EL (cell line): ENCODE data around the gene SLC2A1.
A peak's percentile ranks its signal among the peaks of the same experiment; 100 is the strongest.

ENCODE experiments used
- DNase-seq: peaks from one replicate; pipeline ENCODE4 v3.0.0-alpha.2; 2016

SLC2A1 gene

GRCh38 chr1:42960122-42960390 lies 1.4 kb upstream of the SLC2A1 start:
- DNase-seq: no peak

DNA sequence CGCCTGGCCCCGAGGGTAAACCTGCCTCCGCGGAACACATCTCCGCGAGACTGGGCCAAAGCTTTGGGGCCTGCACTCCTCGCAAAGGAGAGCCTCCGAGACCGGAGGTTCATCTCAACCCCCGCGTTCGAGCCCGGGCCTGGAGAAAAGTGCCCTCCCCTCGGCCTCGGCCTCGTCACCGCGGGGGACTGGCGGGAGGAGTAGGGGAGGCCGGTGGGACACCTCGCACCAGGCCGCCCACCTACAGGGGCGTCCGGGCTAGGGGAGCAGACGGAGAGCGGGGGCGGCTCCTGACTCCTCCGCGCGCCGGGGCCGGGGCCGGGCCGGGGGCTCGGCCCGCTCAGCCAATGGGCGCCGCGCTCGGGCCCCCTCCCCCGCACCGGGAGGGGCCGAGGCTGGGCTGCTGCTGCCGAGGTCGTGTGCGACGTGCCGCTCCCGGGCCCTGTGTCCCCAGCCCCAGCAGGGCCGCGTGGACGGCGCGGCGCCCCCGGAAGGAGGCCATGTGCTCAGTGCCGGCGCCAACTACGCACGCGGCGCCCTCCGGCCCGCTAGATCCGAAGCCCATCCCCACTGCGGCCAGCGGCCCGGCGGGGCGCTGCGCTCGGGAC lies 684 bp downstream of the SLC2A1 start:
- peak; percentile 76 for DNase-seq

- no peak for DNase-seq
Observed at GRCh38 chr1:42957229-42957879, 1.3 kb downstream of the SLC2A1 start.

DNA sequence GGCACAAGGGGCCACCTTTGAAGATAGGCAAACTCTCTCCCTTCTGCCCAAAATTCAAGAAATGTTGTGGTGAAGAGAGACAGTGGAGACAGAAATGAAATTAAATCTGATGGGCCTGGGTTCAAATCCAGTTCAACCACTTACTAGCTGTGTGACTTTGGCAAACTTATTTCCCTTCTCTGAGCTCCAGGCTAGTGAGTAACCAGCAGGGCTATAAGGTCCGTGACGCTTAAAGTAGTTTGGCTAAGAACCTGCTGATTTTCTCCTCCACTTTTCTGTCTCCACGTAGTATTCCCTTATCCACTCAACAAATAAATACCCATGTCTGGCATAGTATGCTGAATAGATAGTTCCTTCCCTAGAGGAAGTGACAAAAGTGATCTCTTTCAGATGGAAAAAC lies 1.9 kb downstream of the SLC2A1 start:
- DNase-seq: no peak

- no peak for DNase-seq
Observed at GRCh38 chr1:42955311-42956063, 3.2 kb downstream of the SLC2A1 start.

GRCh38 chr1:42953182-42954180 lies 5.2 kb downstream of the SLC2A1 start:
- no peak for DNase-seq

- no peak for DNase-seq
Observed at GRCh38 chr1:42952303-42953001, 6.2 kb downstream of the SLC2A1 start.

- DNase-seq: no peak
Observed at GRCh38 chr1:42951588-42951987, 7.1 kb downstream of the SLC2A1 start.

DNA sequence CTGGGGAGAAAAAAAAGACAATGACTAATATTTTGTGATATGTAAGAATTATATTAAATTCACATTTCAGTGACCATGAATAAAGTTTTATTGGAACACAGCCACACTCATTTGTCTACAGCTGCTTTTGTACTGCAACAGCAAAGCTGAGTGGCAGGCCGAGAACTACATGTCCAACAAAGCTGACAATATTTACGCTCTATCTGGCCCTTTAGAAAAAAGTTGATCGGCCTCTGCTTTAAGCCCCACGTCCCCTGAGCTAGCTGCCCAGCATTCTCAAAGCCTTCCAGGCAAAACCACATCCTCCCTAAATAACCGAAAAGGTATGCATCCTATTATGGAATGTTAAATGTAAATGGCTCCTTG lies 8.6 kb downstream of the SLC2A1 start:
- DNase-seq: peak; percentile 87

DNA sequence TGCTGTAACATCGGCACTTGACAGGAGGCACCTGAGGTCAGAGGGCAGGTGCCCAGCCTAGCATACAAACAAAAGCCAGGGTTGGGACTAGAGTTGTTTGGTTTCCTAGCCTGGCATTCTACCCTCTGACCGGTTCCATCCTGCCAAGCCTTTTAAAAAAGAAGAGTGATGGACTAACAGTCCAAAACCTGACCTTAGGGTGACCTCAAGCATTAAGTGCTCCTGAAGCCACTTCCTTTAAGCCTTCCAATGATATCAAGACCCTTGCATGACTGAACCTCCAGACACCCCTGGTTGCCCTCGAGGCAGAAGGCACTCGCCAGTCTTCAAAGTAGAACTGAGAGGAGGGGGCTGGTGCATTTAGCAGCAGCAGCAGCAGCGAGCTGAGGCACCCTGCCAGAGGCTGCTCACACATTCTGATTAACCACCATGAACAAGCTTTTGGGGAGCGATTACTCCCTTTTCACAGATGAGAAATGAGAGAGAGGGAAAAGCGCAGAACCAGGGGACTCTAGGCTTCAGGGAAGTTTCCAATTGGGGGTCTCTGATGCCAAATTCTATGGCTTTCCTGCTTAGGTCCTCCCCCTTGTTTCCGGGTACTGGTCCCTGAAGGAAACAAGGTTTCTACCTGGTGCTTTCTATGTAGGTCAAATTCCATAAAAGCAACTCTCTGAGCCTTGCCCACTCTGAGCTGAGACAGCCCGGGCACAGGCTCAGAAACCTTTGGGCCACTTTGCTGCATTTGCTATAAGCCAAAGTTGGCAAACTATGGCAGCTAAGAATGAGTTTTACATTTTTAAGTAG lies 9.2 kb downstream of the SLC2A1 start:
- DNase-seq: peak; percentile 50

DNA sequence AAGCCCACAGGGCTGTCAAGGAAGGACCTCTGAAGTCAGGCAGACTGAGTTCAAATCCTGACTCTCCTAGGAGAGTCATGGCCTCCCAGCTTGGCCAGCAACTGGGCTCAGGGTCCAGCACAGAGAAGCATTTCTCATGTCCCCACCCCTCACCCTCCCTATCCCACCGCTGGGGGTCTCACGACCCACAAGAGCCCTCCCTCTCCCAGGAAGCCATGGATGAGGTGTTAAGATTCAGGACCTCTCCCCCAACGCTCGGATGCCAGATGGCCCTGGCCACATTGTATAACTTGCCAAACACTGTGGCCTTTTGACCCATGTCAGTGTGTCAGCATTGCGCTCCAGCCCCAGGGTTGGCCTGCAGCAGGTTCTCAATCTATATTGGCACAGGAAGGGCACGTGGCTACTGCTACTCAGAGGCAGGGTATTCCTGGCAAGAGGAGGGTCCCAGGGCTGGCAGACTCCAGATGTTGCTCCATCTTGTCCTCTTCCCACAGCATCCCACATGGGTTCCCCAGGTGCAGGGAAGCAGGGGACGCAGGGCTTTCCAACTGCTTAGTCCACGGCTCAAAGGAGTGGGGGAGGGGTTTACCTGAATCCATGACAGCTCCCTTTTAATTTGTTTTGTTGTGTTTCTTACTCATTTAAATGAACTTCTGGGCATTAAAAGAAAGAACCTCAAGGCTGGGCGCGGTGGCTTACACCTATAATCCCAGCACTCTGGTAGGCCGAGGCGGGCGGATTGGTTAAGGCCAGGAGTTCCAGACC lies 10.5 kb downstream of the SLC2A1 start:
- DNase-seq: no peak

GRCh38 chr1:42947117-42947516 lies 11.6 kb downstream of the SLC2A1 start:
- no peak for DNase-seq

- no peak for DNase-seq
Observed at GRCh38 chr1:42946120-42946898, 12.4 kb downstream of the SLC2A1 start.

GRCh38 chr1:42945164-42945563 lies 13.5 kb downstream of the SLC2A1 start:
- DNase-seq: no peak

- DNase-seq: no peak
Observed at GRCh38 chr1:42944246-42944928, 14.3 kb downstream of the SLC2A1 start.

DNA sequence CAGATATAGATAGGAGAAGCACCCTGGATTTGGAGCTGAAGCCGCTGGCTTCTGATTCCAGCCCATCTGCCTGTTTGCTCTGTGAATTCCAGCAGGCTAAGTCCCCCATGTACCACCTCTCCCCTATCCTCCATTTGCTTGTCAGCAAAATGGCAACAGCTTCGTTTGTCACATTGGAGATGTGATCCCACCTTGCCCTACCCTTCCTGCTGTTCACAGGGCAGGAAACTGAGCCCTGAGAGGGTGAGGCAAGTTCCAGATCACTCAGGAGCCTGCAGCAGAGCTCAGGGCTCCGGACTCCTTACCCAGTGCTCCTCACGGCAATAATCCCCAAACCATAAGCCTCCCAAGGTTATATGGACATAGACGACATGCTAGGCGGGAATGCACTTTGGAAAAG lies 14.9 kb downstream of the SLC2A1 start:
- DNase-seq: no peak

DNA sequence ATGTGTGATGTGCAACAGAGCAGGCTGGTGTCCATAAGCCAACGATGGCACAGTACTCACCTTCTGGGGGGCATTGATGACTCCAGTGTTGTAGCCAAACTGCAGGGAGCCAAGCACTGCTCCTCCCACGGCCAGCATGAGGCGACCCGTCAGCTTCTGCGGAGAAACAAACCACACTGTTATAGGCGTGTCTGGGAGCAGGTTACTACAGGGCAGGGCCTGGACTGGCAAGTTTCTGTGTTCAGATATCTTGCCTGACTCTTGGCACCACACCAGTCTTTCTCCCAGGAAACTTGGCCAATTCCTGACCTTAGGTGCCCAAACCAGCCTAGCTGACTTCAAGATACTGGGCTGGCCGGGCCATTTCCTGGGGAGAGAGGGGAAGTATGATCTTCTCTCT lies 15.5 kb downstream of the SLC2A1 start:
- peak; percentile 37 for DNase-seq

GRCh38 chr1:42942444-42942843 lies 16.2 kb downstream of the SLC2A1 start:
- DNase-seq: no peak

DNA sequence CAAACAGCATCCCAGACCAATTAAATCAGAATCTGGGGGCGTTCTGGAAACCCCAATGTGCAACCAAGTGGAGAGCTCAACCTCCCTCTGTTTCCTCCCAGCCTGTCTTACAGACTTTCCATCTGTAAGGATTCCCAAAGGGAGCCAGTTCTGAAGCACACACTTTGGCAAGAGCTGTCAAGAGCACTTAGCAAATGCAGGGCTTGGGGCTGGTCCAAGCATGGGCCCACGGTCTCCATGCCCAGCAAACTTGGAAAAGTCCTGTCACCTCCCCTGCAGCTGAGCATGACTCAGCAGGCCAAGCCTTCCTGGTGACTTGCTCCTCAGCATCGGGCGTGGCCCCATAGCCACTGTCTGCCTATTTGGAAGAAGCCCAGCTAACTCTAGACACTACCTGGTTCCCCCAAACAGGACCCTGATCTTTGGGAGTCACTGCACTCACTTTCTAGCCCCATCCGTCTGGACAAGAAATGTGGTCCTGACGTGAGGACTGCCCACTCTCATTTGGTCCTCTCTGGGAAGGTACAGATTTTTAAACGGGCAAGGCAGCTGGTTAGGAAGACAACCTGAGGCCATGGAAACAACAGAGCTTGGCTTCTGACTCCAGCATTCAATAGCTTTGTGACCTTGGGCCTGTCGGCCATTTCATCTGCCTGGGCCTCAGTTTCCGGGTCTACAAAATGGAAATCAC lies 16.9 kb downstream of the SLC2A1 start:
- DNase-seq: peak; percentile 95
